HG03196 (cell line): ENCODE measurements around the gene IRX3.
"Not testable (repeated sequence)": the region's sequence is repeated elsewhere in the genome, so short reads cannot be mapped to it uniquely, and the experiment has no call there.

ENCODE experiments used
- ATAC-seq: cut with Tn5 transposase; IDR thresholded peaks from one replicate; pipeline ENCODE4 v1.9.1; 2021; ENCODE audit not compliant: unreplicated experiment

The IRX3 gene

GRCh38 chr16:54280751-54281150 lies 5.8 kb downstream of the IRX3 start:
- ATAC-seq: no peak

- no peak for ATAC-seq
Observed at GRCh38 chr16:54277845-54278703, 8.5 kb downstream of the IRX3 start.

GRCh38 chr16:54275956-54276355 lies 10.6 kb downstream of the IRX3 start:
- no peak for ATAC-seq

GRCh38 chr16:54273566-54273965 lies 13.0 kb downstream of the IRX3 start:
- ATAC-seq: no peak

GRCh38 chr16:54270711-54271110 lies 15.9 kb downstream of the IRX3 start:
- no peak for ATAC-seq

- no peak for ATAC-seq
Observed at GRCh38 chr16:54269461-54269860, 17.1 kb downstream of the IRX3 start.

GRCh38 chr16:54268766-54269165 lies 17.8 kb downstream of the IRX3 start:
- ATAC-seq: no peak

GRCh38 chr16:54268340-54268739 lies 18.2 kb downstream of the IRX3 start:
- ATAC-seq: no peak

- no peak for ATAC-seq
Observed at GRCh38 chr16:54266363-54266955, 20.1 kb downstream of the IRX3 start.

GRCh38 chr16:54265575-54266107 lies 20.9 kb downstream of the IRX3 start:
- no peak for ATAC-seq

GRCh38 chr16:54253118-54253517 lies 33.5 kb downstream of the IRX3 start:
- no peak for ATAC-seq

- no peak for ATAC-seq
Observed at GRCh38 chr16:54248863-54249710, 37.5 kb downstream of the IRX3 start.

GRCh38 chr16:54247705-54248104 lies 38.9 kb downstream of the IRX3 start:
- ATAC-seq: not testable (repeated sequence)

- no peak for ATAC-seq
Observed at GRCh38 chr16:54246454-54246821, 40.1 kb downstream of the IRX3 start.

GRCh38 chr16:54245788-54246453 lies 40.7 kb downstream of the IRX3 start:
- no peak for ATAC-seq

GRCh38 chr16:54244061-54244886 lies 42.3 kb downstream of the IRX3 start:
- no peak for ATAC-seq

GRCh38 chr16:54243202-54243601 lies 43.4 kb downstream of the IRX3 start:
- ATAC-seq: no peak

- ATAC-seq: no peak
Observed at GRCh38 chr16:54242199-54242598, 44.4 kb downstream of the IRX3 start.

- ATAC-seq: no peak
Observed at GRCh38 chr16:54241525-54241924, 45.1 kb downstream of the IRX3 start.
